H1 (cell line): ENCODE measurements around the gene CCDC82. TPM values are rescaled to one million over a fixed set of nuclear protein-coding genes. Genes with fewer than 3 reads are reported as not detected.

Source experiments
- SRF ChIP-seq: IDR thresholded peaks from 2 replicates; pipeline ENCODE4 v1.6.1; 2011; ENCODE audit warnings: mild to moderate bottlenecking, low read depth, low read length, moderate library complexity
- polyA plus RNA-seq, 7 experiments: library from polyadenylated mRNA; depleted of rRNA in 3 of 7; stranded (reverse) in 5 of 7; unstranded in 2 of 7; fragments of >200 nt in 5 of 7; fragments of 200-250 nt in 2 of 7; gene quantifications; 1 replicate in 5 of 7; 2 replicates in 1 of 7; 4 replicates in 1 of 7; pipeline versions ENCODE4 v1.2.1 to v1.2.3, GENCODE V29; 2011 to 2013; ENCODE audit warnings: missing spikeins in 2 of 7, mixed read lengths in 2 of 7
- total RNA-seq: library from RNA; stranded (reverse); fragmentation: NEBNext Ultra II Directional; extraction: Animal tissue kit (Norgen Biotek cat#: 25700); gene quantifications from 2 replicates; pipeline ENCODE4 v1.2.1, GENCODE V29; 2021
- TF ChIP-seq, protein P1 (sequence below): IDR thresholded peaks from 2 replicates; pipeline ENCODE4 v1.6.1; 2012; ENCODE audit warnings: low read length, inconsistent platforms

Gene CCDC82
- total and polyA plus RNA-seq, 2 of the 8 experiments (the other 6 are each of a cell fraction or from before 2014, with no cell fraction given) = 6.0 to 15.2 TPM

DNA sequence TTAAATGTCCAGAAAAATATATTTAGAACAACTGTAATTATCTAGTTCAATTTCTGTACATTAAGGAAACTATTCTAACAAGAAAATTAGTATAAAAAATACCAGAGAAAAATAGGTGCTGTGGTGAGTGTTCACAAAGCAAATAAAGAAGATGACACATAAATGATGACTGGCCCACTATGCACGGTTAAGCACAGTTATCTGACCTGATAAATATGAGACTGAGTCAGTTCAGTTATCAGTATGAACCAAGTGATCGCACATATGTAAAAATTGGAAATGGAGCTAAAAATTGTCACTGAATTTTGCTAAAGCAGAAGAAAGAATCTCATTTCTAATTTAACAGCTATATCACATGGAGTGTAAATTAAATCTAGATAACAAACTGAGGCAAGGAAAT lies 27.9 kb downstream of the CCDC82 start (continued):
- no peak for TF ChIP-seq SRF
- TF ChIP-seq, protein P1, sequence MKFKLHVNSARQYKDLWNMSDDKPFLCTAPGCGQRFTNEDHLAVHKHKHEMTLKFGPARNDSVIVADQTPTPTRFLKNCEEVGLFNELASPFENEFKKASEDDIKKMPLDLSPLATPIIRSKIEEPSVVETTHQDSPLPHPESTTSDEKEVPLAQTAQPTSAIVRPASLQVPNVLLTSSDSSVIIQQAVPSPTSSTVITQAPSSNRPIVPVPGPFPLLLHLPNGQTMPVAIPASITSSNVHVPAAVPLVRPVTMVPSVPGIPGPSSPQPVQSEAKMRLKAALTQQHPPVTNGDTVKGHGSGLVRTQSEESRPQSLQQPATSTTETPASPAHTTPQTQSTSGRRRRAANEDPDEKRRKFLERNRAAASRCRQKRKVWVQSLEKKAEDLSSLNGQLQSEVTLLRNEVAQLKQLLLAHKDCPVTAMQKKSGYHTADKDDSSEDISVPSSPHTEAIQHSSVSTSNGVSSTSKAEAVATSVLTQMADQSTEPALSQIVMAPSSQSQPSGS = no peak
